Epithelial cell of esophagus (primary cell): Measurements from ENCODE around the gene MARVELD1.

Experiments
- DNase-seq: peaks from one replicate; pipeline ENCODE4 v3.0.0; 2010; ENCODE audit warnings: low read depth
- H3K4me3 ChIP-seq: 2 replicates; pipeline ENCODE4 v1.5.1; 2011; ENCODE audit warnings: mild to moderate bottlenecking, low read length, control low read depth
- TF ChIP-seq, protein P1 (sequence below): IDR thresholded peaks from 2 replicates; pipeline ENCODE4 v1.5.1; 2011; ENCODE audit warnings: low read depth, mild to moderate bottlenecking, low read length, control low read depth, inconsistent platforms; ENCODE audit not compliant: insufficient read depth; ENCODE audit errors: missing control alignments

MARVELD1 gene

GRCh38 chr10:97759946-97760345 is 46.4 kb downstream of the MARVELD1 start:
- no peak overlapping the region for H3K4me3 ChIP-seq
- TF ChIP-seq, protein P1, sequence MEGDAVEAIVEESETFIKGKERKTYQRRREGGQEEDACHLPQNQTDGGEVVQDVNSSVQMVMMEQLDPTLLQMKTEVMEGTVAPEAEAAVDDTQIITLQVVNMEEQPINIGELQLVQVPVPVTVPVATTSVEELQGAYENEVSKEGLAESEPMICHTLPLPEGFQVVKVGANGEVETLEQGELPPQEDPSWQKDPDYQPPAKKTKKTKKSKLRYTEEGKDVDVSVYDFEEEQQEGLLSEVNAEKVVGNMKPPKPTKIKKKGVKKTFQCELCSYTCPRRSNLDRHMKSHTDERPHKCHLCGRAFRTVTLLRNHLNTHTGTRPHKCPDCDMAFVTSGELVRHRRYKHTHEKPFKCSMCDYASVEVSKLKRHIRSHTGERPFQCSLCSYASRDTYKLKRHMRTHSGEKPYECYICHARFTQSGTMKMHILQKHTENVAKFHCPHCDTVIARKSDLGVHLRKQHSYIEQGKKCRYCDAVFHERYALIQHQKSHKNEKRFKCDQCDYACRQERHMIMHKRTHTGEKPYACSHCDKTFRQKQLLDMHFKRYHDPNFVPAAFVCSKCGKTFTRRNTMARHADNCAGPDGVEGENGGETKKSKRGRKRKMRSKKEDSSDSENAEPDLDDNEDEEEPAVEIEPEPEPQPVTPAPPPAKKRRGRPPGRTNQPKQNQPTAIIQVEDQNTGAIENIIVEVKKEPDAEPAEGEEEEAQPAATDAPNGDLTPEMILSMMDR: no peak
- no peak for DNase-seq

- TF ChIP-seq, protein P1: no peak
- DNase-seq: no peak
- H3K4me3 ChIP-seq: no peak overlapping the region
These were observed 47.1 kb downstream of the MARVELD1 start for GRCh38 chr10:97760461-97761257.

DNA sequence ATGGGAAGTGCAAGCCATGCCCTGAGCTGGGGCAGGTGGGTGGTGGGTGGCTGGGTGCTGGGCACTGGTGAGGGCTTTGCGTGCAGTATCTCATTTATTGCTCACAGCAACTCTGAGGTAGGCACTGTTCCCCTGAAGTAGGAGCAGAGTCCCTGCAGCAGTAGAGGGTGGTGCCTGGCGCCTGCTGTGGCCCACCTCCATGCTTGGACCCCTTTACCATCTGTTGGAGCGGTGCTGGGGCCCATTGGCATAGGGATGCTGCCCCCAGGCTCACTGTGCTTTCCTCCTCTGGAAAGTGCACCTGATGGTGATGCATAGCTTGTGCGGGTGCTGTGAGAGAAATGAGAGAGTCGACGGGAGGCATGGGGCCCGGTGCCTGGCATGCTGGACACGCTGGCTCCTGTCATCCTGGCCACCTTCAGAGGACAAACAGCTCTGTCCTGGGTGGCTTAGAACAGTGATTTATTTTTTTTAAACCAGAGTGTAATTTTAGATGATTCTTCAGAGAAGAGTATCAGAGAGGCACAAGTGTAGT is 47.9 kb downstream of the MARVELD1 start:
- DNase-seq: no peak
- TF ChIP-seq, protein P1: no peak
- no peak overlapping the region for H3K4me3 ChIP-seq

- TF ChIP-seq, protein P1: no peak
- no peak overlapping the region for H3K4me3 ChIP-seq
- no peak for DNase-seq
These were observed 48.5 kb downstream of the MARVELD1 start for GRCh38 chr10:97762056-97762455.

DNA sequence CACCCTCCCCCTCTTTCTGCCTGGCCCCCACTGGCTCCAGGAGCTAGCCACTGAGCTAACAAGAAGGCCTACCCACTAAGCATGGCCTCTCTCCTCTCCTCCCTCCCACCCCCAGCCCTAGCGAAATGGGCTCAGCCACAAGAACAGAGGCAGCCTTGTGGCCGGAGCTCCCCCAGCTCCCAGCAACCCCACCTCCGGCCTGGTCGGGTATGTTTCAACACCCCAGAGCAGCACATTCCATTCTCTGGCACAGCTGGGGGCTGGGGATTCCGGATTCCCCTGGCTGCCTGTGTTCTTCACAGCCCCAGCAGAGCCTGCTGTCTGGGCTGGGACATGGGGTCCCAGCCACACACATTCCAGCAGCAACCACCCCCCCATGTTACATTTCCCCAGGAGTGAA is 49.3 kb downstream of the MARVELD1 start:
- TF ChIP-seq, protein P1: no peak
- H3K4me3 ChIP-seq: no peak overlapping the region
- no peak for DNase-seq

- TF ChIP-seq, protein P1: no peak
- H3K4me3 ChIP-seq: no peak overlapping the region
- no peak for DNase-seq
These were observed 49.9 kb downstream of the MARVELD1 start for GRCh38 chr10:97763411-97763810.

GRCh38 chr10:97763947-97764346 is 50.4 kb downstream of the MARVELD1 start:
- no peak for DNase-seq
- no peak overlapping the region for H3K4me3 ChIP-seq
- TF ChIP-seq, protein P1: no peak
